HepG2 (cell line): ENCODE data around the gene PHACTR1. TPM values are rescaled to one million over a fixed set of nuclear protein-coding genes. Genes with fewer than 3 reads are reported as not detected.

Experiments
- ATAC-seq: fragments of 200-7000 bp; cut with Tn5 transposase; 3 replicates; pipeline ENCODE4 v1.9.1; 2020; ENCODE audit warnings: mild to moderate bottlenecking, moderate library complexity
- BruUV-seq: library from RNA; stranded (reverse); fragments of 400-500 nt; replicated peaks from 2 replicates; lab custom pipeline; 2021; lab: Mats Ljungman, UMichigan
- CTCF ChIA-PET: fragments of 300-600 bp; formaldehyde crosslinking; extraction: SDS; loops from one replicate; lab custom pipeline; 2021; ENCODE audit warnings: low total read pairs, inconsistent platforms, low intra/inter-chr PET ratio; lab: Yijun Ruan, JAX
- POLR2A ChIA-PET: fragments of 350-600 bp; sonication (Branson Sonifier 250); formaldehyde crosslinking; loops from one replicate; lab custom pipeline; 2020; ENCODE audit warnings: antibody characterized with exemption, inconsistent platforms; lab: Yijun Ruan, JAX
- DNase-seq: peaks from one replicate; pipeline ENCODE4 v3.0.0-alpha.2; 2015; ENCODE audit warnings: low spot score
- FAIRE-seq: peaks from 3 replicates; lab custom pipeline; 2011; peaks lifted over from hg19 to GRCh38; lab: Jason Lieb, UNC
- H2AFZ ChIP-seq: one replicate; pipeline ENCODE4 v1.6.1; 2011; ENCODE audit warnings: low read length, inconsistent platforms
- H3K27ac ChIP-seq: fragments of 300-600 bp; 3 replicates; pipeline ENCODE4 v1.8.0; 2011; ENCODE audit warnings: mixed run types, mild to moderate bottlenecking, mixed read lengths, low read length, inconsistent platforms; ENCODE audit not compliant: insufficient read depth; ENCODE audit errors: extremely low read length
- H3K27me3 ChIP-seq, 2 experiments: fragments of 200-600 bp in 1 of 2; 2 replicates in 1 of 2; 3 replicates in 1 of 2; pipeline versions ENCODE4 v1.6.0 to v1.8.0; 2011; ENCODE audit warnings: low read length in 2 of 2, mild to moderate bottlenecking in 2 of 2, moderate library complexity in 2 of 2, inconsistent platforms in 1 of 2; ENCODE audit not compliant: insufficient read depth in 2 of 2, control insufficient read depth in 1 of 2
- H3K36me3 ChIP-seq, 2 experiments: fragments of 200-600 bp in 1 of 2; replicated peaks in 1 of 2; 2 replicates in 1 of 2; 3 replicates in 1 of 2; pipeline versions ENCODE4 v1.5.1 to v1.8.0; 2011; ENCODE audit warnings: low read length in 2 of 2, inconsistent platforms in 1 of 2; ENCODE audit not compliant: insufficient read depth in 2 of 2, control insufficient read depth in 1 of 2
- H3K4me1 ChIP-seq: 2 replicates; pipeline ENCODE4 v1.5.1; 2012; ENCODE audit warnings: low read length, inconsistent platforms; ENCODE audit not compliant: insufficient read depth
- H3K4me2 ChIP-seq: 2 replicates; pipeline ENCODE4 v1.6.0; 2011; ENCODE audit warnings: low read depth, low read length, inconsistent platforms
- H3K4me3 ChIP-seq, 3 experiments: fragments of 200-600 bp in 1 of 3; sonication (generic), shearing (Covaris generic) in 1 of 3; replicated peaks in 1 of 3; 2 replicates each; pipeline ENCODE4 v1.5.1; 2011 to 2016; ENCODE audit warnings: low read length in 3 of 3, inconsistent platforms in 2 of 3, low read depth in 2 of 3, mild to moderate bottlenecking in 2 of 3, control low read depth in 1 of 3, mixed read lengths in 1 of 3; ENCODE audit not compliant: insufficient read depth in 1 of 3
- H3K79me2 ChIP-seq: one replicate; pipeline ENCODE4 v1.6.1; 2011; ENCODE audit warnings: low read length, inconsistent platforms; ENCODE audit not compliant: insufficient read depth
- H3K9ac ChIP-seq: 2 replicates; pipeline ENCODE4 v1.6.0; 2011; ENCODE audit warnings: mild to moderate bottlenecking, low read depth, low read length, inconsistent platforms; ENCODE audit not compliant: insufficient read depth
- H3K9me3 ChIP-seq: 2 replicates; pipeline ENCODE4 v1.5.1; 2012; ENCODE audit warnings: mild to moderate bottlenecking, low read length
- H4K20me1 ChIP-seq: 2 replicates; pipeline ENCODE4 v1.6.0; 2011; ENCODE audit warnings: inconsistent platforms, mild to moderate bottlenecking, low read length, moderate library complexity; ENCODE audit not compliant: insufficient read depth
- DNMT3B ChIP-seq: conservative IDR thresholded peaks from 2 replicates; pipeline ENCODE4 v1.6.1; 2016; ENCODE audit warnings: missing biosample characterization, control low read depth
- FLYWCH1 ChIP-seq: sonication (generic); formaldehyde crosslinking; IDR thresholded peaks from 2 replicates; pipeline ENCODE4 v1.8.1; 2023; ENCODE audit warnings: mild to moderate bottlenecking, missing genetic modification reagents
- HES4 ChIP-seq: sonication (generic); formaldehyde crosslinking; IDR thresholded peaks from 2 replicates; pipeline ENCODE4 v1.9.0; 2021; ENCODE audit warnings: mild to moderate bottlenecking, missing genetic modification reagents, borderline replicate concordance
- HNRNPH1 ChIP-seq: fragments of 200-400 bp; formaldehyde crosslinking; optimal IDR thresholded peaks from 2 replicates; pipeline ENCODE3; 2017; ENCODE audit warnings: mild to moderate bottlenecking, low read depth, low read length
- KDM1A ChIP-seq: IDR thresholded peaks from 2 replicates; pipeline ENCODE4 v1.6.1; 2016; ENCODE audit warnings: missing compliant biosample characterization
- KMT2A ChIP-seq: sonication (generic); formaldehyde crosslinking; IDR thresholded peaks from 2 replicates; pipeline ENCODE4 v1.4.0; 2020; ENCODE audit warnings: missing genetic modification reagents
- MYC ChIP-seq: sonication (generic); formaldehyde crosslinking; IDR thresholded peaks from 2 replicates; pipeline ENCODE4 v1.9.0; 2021; ENCODE audit warnings: missing genetic modification reagents, borderline replicate concordance
- RCOR2 ChIP-seq: IDR thresholded peaks from 2 replicates; pipeline ENCODE4 v1.6.1; 2016; ENCODE audit warnings: missing biosample characterization, missing genetic modification reagents
- SETDB1 ChIP-seq: sonication (generic); formaldehyde crosslinking; IDR thresholded peaks from 2 replicates; pipeline ENCODE4 v1.5.1; 2020; ENCODE audit warnings: missing genetic modification reagents, mild to moderate bottlenecking, borderline replicate concordance
- ZBTB3 ChIP-seq: sonication (generic); formaldehyde crosslinking; IDR thresholded peaks from 2 replicates; pipeline ENCODE4 v1.4.0; 2020; ENCODE audit warnings: low read depth, mild to moderate bottlenecking, moderate library complexity, missing genetic modification reagents, borderline replicate concordance
- ZBTB8A ChIP-seq: sonication (generic); formaldehyde crosslinking; IDR thresholded peaks from 2 replicates; pipeline ENCODE4 v1.4.0; 2020; ENCODE audit warnings: mild to moderate bottlenecking, low read depth, missing genetic modification reagents, borderline replicate concordance
- ZFP82 ChIP-seq: sonication (generic); formaldehyde crosslinking; IDR thresholded peaks from 2 replicates; pipeline ENCODE4 v1.5.1; 2020; ENCODE audit warnings: mild to moderate bottlenecking, missing genetic modification reagents, borderline replicate concordance
- ZNF607 ChIP-seq: sonication (generic); formaldehyde crosslinking; IDR thresholded peaks from 2 replicates; pipeline ENCODE4 v1.5.1; 2020; ENCODE audit warnings: missing genetic modification reagents, mild to moderate bottlenecking, borderline replicate concordance
- ZNF616 ChIP-seq: sonication (generic); formaldehyde crosslinking; IDR thresholded peaks from 2 replicates; pipeline ENCODE4 v1.5.0; 2020; ENCODE audit warnings: low read depth, mild to moderate bottlenecking, missing genetic modification reagents
- ZNF720 ChIP-seq: sonication (generic); formaldehyde crosslinking; IDR thresholded peaks from 2 replicates; pipeline ENCODE4 v1.4.0; 2020; ENCODE audit warnings: missing genetic modification reagents
- ZNF775 ChIP-seq: sonication (generic); formaldehyde crosslinking; IDR thresholded peaks from 2 replicates; pipeline ENCODE4 v1.4.0; 2020; ENCODE audit warnings: missing genetic modification reagents, mild to moderate bottlenecking, moderate library complexity, borderline replicate concordance
- WGBS: methylation state at CpG from one replicate; pipeline ENCODE4 v1.1.6; 2017; ENCODE audit warnings: low lambda C conversion rate; 5-methylcytosine and 5-hydroxymethylcytosine counted together
- in situ Hi-C: cut with HindIII; loops from 2 replicates; pipeline ENCODE4 v1.10.0; 2017; ENCODE audit warnings: low pct_unique_long_range_greater_than_20kb; ENCODE audit not compliant: extremely low pct_ligation_motif_present
- intact Hi-C: fragments of 100-400 bp; cut with micrococcal nuclease; formaldehyde crosslinking; loops from one replicate; pipeline ENCODE4 v1.10.0; 2022; ENCODE audit not compliant: unreplicated experiment
- polyA plus RNA-seq, 8 experiments: library from polyadenylated mRNA; depleted of rRNA in 3 of 8; stranded (reverse) in 7 of 8; unstranded in 1 of 8; fragments of >200 nt; fragmentation: Illumina TruSeq in 4 of 8; extraction: Trizol in 4 of 8; gene quantifications; 2 replicates each; pipeline versions ENCODE4 v1.2.1 to v1.2.3, GENCODE V29; 2011 to 2016; ENCODE audit warnings: low read depth in 4 of 8, missing spikeins in 1 of 8, mixed read lengths in 1 of 8; ENCODE audit not compliant: insufficient read depth in 1 of 8
- total RNA-seq, 5 experiments: library from RNA; depleted of rRNA; stranded (reverse); fragments of >200 nt; fragmentation: Illumina TruSeq; extraction: Trizol; gene quantifications; 2 replicates each; pipeline ENCODE4 v1.2.3, GENCODE V29; 2016; ENCODE audit warnings: low read depth in 1 of 5
- TF ChIP-seq, protein P1 (sequence below): IDR thresholded peaks from 2 replicates; pipeline ENCODE4 v1.6.1; 2012; ENCODE audit warnings: inconsistent platforms

Gene PHACTR1
- total and polyA plus RNA-seq, 2 of the 13 experiments (the other 11 are each of a cell fraction or from before 2014, with no cell fraction given), result 0.09 TPM; not detected in 1

DNA sequence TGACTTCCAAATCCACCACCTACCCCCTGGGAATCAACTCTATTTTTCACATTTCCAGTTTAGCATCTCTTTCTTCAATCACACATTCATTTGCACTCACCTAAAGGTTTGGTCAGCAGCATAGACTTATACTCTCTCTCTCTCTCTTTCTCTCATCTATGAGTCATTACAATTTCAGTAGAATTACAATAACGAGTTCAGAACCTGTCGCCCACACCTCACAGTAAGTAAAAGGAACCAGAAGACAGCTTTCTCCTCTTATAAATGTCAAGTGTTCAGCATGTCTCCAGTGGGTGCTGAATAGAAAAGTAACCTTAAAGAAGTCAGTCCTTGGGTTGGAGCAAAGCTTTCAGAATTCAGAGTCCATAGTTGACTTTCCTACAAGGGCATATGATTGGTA is 1.1 kb upstream of the PHACTR1 start:
- WGBS, result 27% methylated on average over 2 of the region's 2 CpGs
- no peak for DNase-seq
- H3K9ac ChIP-seq, result no peak overlapping the region
- intact Hi-C loops, result no loop called here
- no peak overlapping the region for H3K27ac ChIP-seq
- ChIA-PET POLR2A (no interaction called here), CTCF (no interaction called here)
- no peak overlapping the region for H2AFZ ChIP-seq
- H3K79me2 ChIP-seq, result no peaks in the 10 kb centered on the region
- no peak for FAIRE-seq
- no peaks in the 10 kb centered on the region for H4K20me1 ChIP-seq
- H3K4me2 ChIP-seq, result no peak overlapping the region
- H3K27me3 ChIP-seq, result peaks cover 0 to 2% of the 10 kb centered on the region in 2 experiments; a peak in 1 of 5 replicates
- H3K36me3 ChIP-seq, result no peaks in the 10 kb centered on the region
- H3K4me1 ChIP-seq, result no peaks in the 10 kb centered on the region
- TF ChIP-seq KDM1A (CRISPR knock-in tag), result no peak
- TF ChIP-seq SETDB1 (CRISPR knock-in tag), result no peak
- TF ChIP-seq DNMT3B (CRISPR knock-in tag), result no peak
- TF ChIP-seq, protein P1, sequence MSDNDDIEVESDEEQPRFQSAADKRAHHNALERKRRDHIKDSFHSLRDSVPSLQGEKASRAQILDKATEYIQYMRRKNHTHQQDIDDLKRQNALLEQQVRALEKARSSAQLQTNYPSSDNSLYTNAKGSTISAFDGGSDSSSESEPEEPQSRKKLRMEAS, result no peak
- no peak for TF ChIP-seq RCOR2 (CRISPR knock-in tag)
- no peak for TF ChIP-seq ZNF775 (CRISPR knock-in tag)
- TF ChIP-seq HNRNPH1, result no peak
- no peak for TF ChIP-seq ZBTB3 (CRISPR knock-in tag)
- no peak for TF ChIP-seq ZNF607 (CRISPR knock-in tag)
- TF ChIP-seq MYC (CRISPR knock-in tag), result no peak
- TF ChIP-seq ZBTB8A (CRISPR knock-in tag), result no peak
- no peak for TF ChIP-seq KMT2A (CRISPR knock-in tag)
- no peak for TF ChIP-seq ZFP82 (CRISPR knock-in tag)
- TF ChIP-seq ZNF720, result no peak
- TF ChIP-seq ZNF616, result no peak
- TF ChIP-seq HES4 (CRISPR knock-in tag), result no peak
- no peak for TF ChIP-seq FLYWCH1
- in situ Hi-C loops, result no loop called here
- ATAC-seq, result no peak
- no peak overlapping the region for H3K4me3 ChIP-seq
- H3K9me3 ChIP-seq, result no peaks in the 10 kb centered on the region
- BruUV-seq, result no TSS peak
